B cell (primary cell): ENCODE results near the gene NPAS3. TPM values are rescaled to one million over a fixed set of nuclear protein-coding genes. Genes with fewer than 3 reads are reported as not detected.

Experiments used
- ATAC-seq: fragments of 200-7000 bp; cut with Tn5 transposase; one replicate; pipeline ENCODE4 v1.10.0; 2021; ENCODE audit warnings: low read depth, mild to moderate bottlenecking, moderate number of reproducible peaks, moderate library complexity
- CTCF ChIA-PET: fragments of 350-600 bp; sonication (Branson Sonifier 250); formaldehyde crosslinking; loops from one replicate; lab custom pipeline; 2021; ENCODE audit warnings: antibody characterized with exemption, inconsistent platforms; lab: Charles Lee
- POLR2A ChIA-PET: fragments of 350-600 bp; sonication (Branson Sonifier 250); formaldehyde crosslinking; loops from one replicate; lab custom pipeline; 2021; ENCODE audit warnings: antibody characterized with exemption; lab: Charles Lee
- DNase-seq: peaks from one replicate; pipeline ENCODE4 v3.0.0; 2013
- H2AFZ ChIP-seq: 2 replicates; pipeline ENCODE4 v1.6.1; 2012; ENCODE audit warnings: mild to moderate bottlenecking, low read depth, low read length; ENCODE audit not compliant: insufficient read depth, poor library complexity, severe bottlenecking
- H3K27ac ChIP-seq, 2 donors: 1 replicate in 1 of 2; 2 replicates in 1 of 2; pipeline ENCODE4 v1.5.1; 2012 to 2013; ENCODE audit warnings: low read length in 2 of 2, mild to moderate bottlenecking in 2 of 2, moderate library complexity in 1 of 2
- H3K27me3 ChIP-seq, 4 experiments: fragments of 200-600 bp in 1 of 4; sonication (generic) in 1 of 4; replicated peaks in 1 of 4; 1 replicate in 2 of 4; 2 replicates in 2 of 4; pipeline versions ENCODE4 v1.6.1 to v1.7.0; 2013 to 2016; ENCODE audit warnings: low read length in 3 of 4, mild to moderate bottlenecking in 2 of 4, mixed read lengths in 1 of 4, moderate library complexity in 1 of 4; ENCODE audit not compliant: insufficient read depth in 4 of 4, control insufficient read depth in 3 of 4; ENCODE audit errors: control extremely low read depth in 1 of 4
- H3K36me3 ChIP-seq, 2 experiments: replicated peaks in 1 of 2; 1 replicate in 1 of 2; 2 replicates in 1 of 2; pipeline versions ENCODE4 v1.6.1 to v1.7.1; 2013; ENCODE audit warnings: low read length in 1 of 2; ENCODE audit not compliant: insufficient read depth in 2 of 2, control insufficient read depth in 1 of 2; ENCODE audit errors: control extremely low read depth in 1 of 2, extremely low read depth in 1 of 2
- H3K4me1 ChIP-seq, 2 donors: fragments of 200-600 bp in 1 of 2; sonication (generic) in 1 of 2; 1 replicate in 1 of 2; 2 replicates in 1 of 2; pipeline versions ENCODE4 v1.5.1 to v1.6.1; 2013 to 2017; ENCODE audit warnings: low read length in 2 of 2; ENCODE audit not compliant: control insufficient read depth in 2 of 2, insufficient read depth in 2 of 2
- H3K4me2 ChIP-seq: replicated peaks from 2 replicates; pipeline ENCODE3; 2012; ENCODE audit warnings: mild to moderate bottlenecking, low read depth, low read length; ENCODE audit not compliant: poor library complexity, severe bottlenecking
- H3K4me3 ChIP-seq, 5 experiments: fragments of 200-600 bp in 1 of 5; sonication (generic) in 1 of 5; 1 replicate in 3 of 5; 2 replicates in 2 of 5; pipeline versions ENCODE4 v1.5.1 to v1.7.0; 2011 to 2016; ENCODE audit warnings: low read length in 4 of 5, mild to moderate bottlenecking in 4 of 5, low read depth in 2 of 5, control low read depth in 1 of 5, moderate library complexity in 1 of 5; ENCODE audit not compliant: insufficient read depth in 1 of 5; ENCODE audit errors: control extremely low read depth in 1 of 5, extremely low read depth in 1 of 5
- H3K79me2 ChIP-seq: fragments of 200-600 bp; sonication (generic); one replicate; pipeline ENCODE4 v1.6.0; 2016; ENCODE audit warnings: low read length; ENCODE audit not compliant: control insufficient read depth, insufficient read depth
- H3K9ac ChIP-seq: fragments of 200-600 bp; sonication (generic); 2 replicates; pipeline ENCODE4 v1.6.1; 2017; ENCODE audit warnings: mild to moderate bottlenecking, low read length, moderate library complexity
- H3K9me3 ChIP-seq, 3 donors: one replicate each; pipeline versions ENCODE4 v1.6.1 to v1.7.1; 2013; ENCODE audit warnings: low read length in 2 of 3; ENCODE audit not compliant: control insufficient read depth in 2 of 3, insufficient read depth in 1 of 3; ENCODE audit errors: control extremely low read depth in 1 of 3
- H4K20me1 ChIP-seq: 2 replicates; pipeline ENCODE4 v1.6.0; 2012; ENCODE audit warnings: mild to moderate bottlenecking, low read length; ENCODE audit not compliant: insufficient read depth, control insufficient read depth, poor library complexity, severe bottlenecking
- H3K27ac Mint-ChIP-seq: one replicate; pipeline ENCODE4 v1.8.0; 2021; ENCODE audit warnings: mixed read lengths
- H3K27me3 Mint-ChIP-seq: one replicate; pipeline ENCODE4 v1.8.0; 2021; ENCODE audit warnings: mixed read lengths
- H3K4me1 Mint-ChIP-seq: one replicate; pipeline ENCODE4 v1.8.0; 2021; ENCODE audit warnings: mixed read lengths
- H3K4me3 Mint-ChIP-seq: one replicate; pipeline ENCODE4 v1.8.0; 2021; ENCODE audit warnings: mixed read lengths
- H3K9me3 Mint-ChIP-seq: one replicate; pipeline ENCODE4 v1.8.0; 2022; ENCODE audit warnings: mixed read lengths; ENCODE audit not compliant: insufficient read depth
- EZH2 ChIP-seq: IDR thresholded peaks from 2 replicates; pipeline ENCODE4 v1.6.1; 2012; ENCODE audit warnings: borderline replicate concordance, low read depth, mild to moderate bottlenecking, moderate library complexity, low read length; ENCODE audit not compliant: insufficient read depth, poor library complexity, severe bottlenecking
- WGBS: methylation state at CpG from one replicate; pipeline ENCODE4 v1.1.5; 2013; ENCODE audit warnings: missing lambda C conversion rate; ENCODE audit not compliant: insufficient coverage; 5-methylcytosine and 5-hydroxymethylcytosine counted together
- intact Hi-C: fragments of 100-400 bp; cut with micrococcal nuclease; formaldehyde crosslinking; loops from one replicate; pipeline ENCODE4 v1.10.0; 2022
- polyA plus RNA-seq: library from polyadenylated mRNA; depleted of rRNA; stranded (reverse); fragments of >200 nt; gene quantifications from 2 replicates; pipeline ENCODE4 v1.2.3, GENCODE V29; 2012
- total RNA-seq, 2 donors: library from RNA; stranded (reverse); fragments of 120-200 nt in 1 of 2; gene quantifications; 1 replicate in 1 of 2; 2 replicates in 1 of 2; pipeline versions ENCODE4 v1.2.3 to v1.2.4, GENCODE V29; 2013 to 2022
- TF ChIP-seq, protein P1 (sequence below): fragments of 200-600 bp; IDR thresholded peaks from one replicate; pipeline ENCODE4 v1.8.0; 2022; ENCODE audit warnings: antibody characterized with exemption, mild to moderate bottlenecking

The NPAS3 gene
- total and polyA plus RNA-seq, 2 donors (not counting 1 experiment from before 2014, with no cell fraction given): not detected

DNA sequence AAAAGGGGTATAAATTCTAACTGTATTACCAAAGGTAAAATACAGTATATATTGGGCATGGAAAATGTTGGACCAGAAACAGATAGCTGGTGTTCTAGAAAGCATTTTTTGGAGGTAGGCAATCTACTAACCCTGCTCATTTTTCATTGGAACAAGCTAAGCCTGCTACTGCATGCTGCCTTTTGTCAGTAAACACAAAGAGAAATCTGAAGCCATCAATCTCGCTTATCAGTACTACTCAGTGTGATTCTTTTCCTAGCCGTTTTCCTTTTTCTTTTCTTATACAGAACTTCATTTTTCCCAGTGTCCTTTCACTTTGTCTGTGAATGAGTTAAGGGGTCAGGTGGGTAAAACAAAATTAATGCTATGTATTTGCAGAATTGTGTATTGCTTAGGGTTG, 312.3 kb downstream of the NPAS3 start:
- WGBS: 100% methylated on average over 1 of the region's 2 CpGs
- ChIA-PET CTCF (no interaction called here), POLR2A (no interaction called here)
- no peak overlapping the region for H3K4me3 Mint-ChIP-seq
- H3K79me2 ChIP-seq: no peaks in the 10 kb centered on the region
- H3K27ac ChIP-seq: no peak overlapping the region
- no peak overlapping the region for H3K9ac ChIP-seq
- no peaks in the 10 kb centered on the region for H4K20me1 ChIP-seq
- no peaks in the 10 kb centered on the region for H3K36me3 ChIP-seq
- TF ChIP-seq EZH2: no peak
- TF ChIP-seq, protein P1, sequence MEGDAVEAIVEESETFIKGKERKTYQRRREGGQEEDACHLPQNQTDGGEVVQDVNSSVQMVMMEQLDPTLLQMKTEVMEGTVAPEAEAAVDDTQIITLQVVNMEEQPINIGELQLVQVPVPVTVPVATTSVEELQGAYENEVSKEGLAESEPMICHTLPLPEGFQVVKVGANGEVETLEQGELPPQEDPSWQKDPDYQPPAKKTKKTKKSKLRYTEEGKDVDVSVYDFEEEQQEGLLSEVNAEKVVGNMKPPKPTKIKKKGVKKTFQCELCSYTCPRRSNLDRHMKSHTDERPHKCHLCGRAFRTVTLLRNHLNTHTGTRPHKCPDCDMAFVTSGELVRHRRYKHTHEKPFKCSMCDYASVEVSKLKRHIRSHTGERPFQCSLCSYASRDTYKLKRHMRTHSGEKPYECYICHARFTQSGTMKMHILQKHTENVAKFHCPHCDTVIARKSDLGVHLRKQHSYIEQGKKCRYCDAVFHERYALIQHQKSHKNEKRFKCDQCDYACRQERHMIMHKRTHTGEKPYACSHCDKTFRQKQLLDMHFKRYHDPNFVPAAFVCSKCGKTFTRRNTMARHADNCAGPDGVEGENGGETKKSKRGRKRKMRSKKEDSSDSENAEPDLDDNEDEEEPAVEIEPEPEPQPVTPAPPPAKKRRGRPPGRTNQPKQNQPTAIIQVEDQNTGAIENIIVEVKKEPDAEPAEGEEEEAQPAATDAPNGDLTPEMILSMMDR: no peak
- no peak overlapping the region for H2AFZ ChIP-seq
- intact Hi-C loops: no loop called here
- H3K27ac Mint-ChIP-seq: no peak overlapping the region
- DNase-seq: no peak
- no peak for ATAC-seq
- no peaks in the 10 kb centered on the region for H3K4me1 ChIP-seq
- no peak overlapping the region for H3K4me3 ChIP-seq
- H3K4me2 ChIP-seq: no peak overlapping the region
- H3K4me1 Mint-ChIP-seq: no peaks in the 10 kb centered on the region
- H3K27me3 Mint-ChIP-seq: no peaks in the 10 kb centered on the region
- no peaks in the 10 kb centered on the region for H3K27me3 ChIP-seq
- H3K9me3 ChIP-seq: no peaks in the 10 kb centered on the region
- no peaks in the 10 kb centered on the region for H3K9me3 Mint-ChIP-seq

DNA sequence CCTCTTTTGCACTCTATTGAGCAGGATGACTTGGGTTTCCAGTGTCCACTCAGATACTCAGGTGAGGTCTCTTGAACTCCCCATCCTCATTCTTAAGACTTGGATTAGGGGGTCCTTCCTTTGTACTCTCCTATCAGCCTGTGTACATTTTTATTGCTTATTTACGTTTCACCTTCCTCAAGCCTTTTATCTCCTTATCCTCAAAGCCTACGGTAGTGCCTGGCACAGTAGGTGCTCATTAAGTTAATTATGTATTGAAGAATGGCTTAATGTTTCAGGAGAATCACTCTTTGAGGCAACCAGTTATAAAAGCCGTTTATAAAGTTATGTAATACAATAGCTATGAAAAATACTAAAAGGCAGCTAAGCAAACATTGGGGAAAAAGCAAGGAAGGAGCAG, 315.7 kb downstream of the NPAS3 start:
- Histone ChIP-seq H3K4me2 (no peak overlapping the region), H4K20me1 (no peaks in the 10 kb centered on the region), H3K27me3 (no peaks in the 10 kb centered on the region), H3K9ac (no peak overlapping the region), H3K27ac (no peak overlapping the region), H3K36me3 (no peaks in the 10 kb centered on the region), H3K4me1 (no peaks in the 10 kb centered on the region), H3K4me3 (no peak overlapping the region), H3K79me2 (no peaks in the 10 kb centered on the region), H2AFZ (no peak overlapping the region), H3K9me3 (no peaks in the 10 kb centered on the region)
- DNase-seq: no peak
- H3K4me1 Mint-ChIP-seq: no peaks in the 10 kb centered on the region
- ChIA-PET POLR2A (no interaction called here), CTCF (no interaction called here)
- WGBS: no CpG with 5 or more reads among the region's 3 CpGs
- no peak for TF ChIP-seq EZH2
- no peak overlapping the region for H3K4me3 Mint-ChIP-seq
- H3K27ac Mint-ChIP-seq: no peak overlapping the region
- intact Hi-C loops: no loop called here
- no peak for ATAC-seq
- H3K9me3 Mint-ChIP-seq: no peaks in the 10 kb centered on the region
- H3K27me3 Mint-ChIP-seq: no peaks in the 10 kb centered on the region
